OCI-LY7 (cell line): Measurements from ENCODE around the gene DPYD. TPM values are rescaled to one million over a fixed set of nuclear protein-coding genes. Genes with fewer than 3 reads are reported as not detected.

ENCODE experiments used
- BruUV-seq: library from RNA; stranded (reverse); fragments of 400-500 nt; replicated peaks from 2 replicates; lab custom pipeline; 2021; lab: Mats Ljungman, UMichigan
- CTCF ChIA-PET: fragments of 300-600 bp; sonication (Branson Sonifier 250); formaldehyde crosslinking; loops from one replicate; lab custom pipeline; 2022; ENCODE audit warnings: antibody characterized with exemption; ENCODE audit not compliant: unreplicated experiment; lab: Charles Lee
- POLR2A ChIA-PET: fragments of 300-600 bp; sonication (Branson Sonifier 250); formaldehyde crosslinking; loops from one replicate; lab custom pipeline; 2022; ENCODE audit warnings: antibody characterized with exemption; lab: Charles Lee
- DNase-seq: peaks from one replicate; pipeline ENCODE4 v3.0.0-alpha.2; 2015; ENCODE audit warnings: low spot score
- H2AFZ ChIP-seq: fragments of 200-600 bp; sonication (generic), shearing (Covaris generic); 2 replicates; pipeline ENCODE4 v1.6.1; 2014; ENCODE audit warnings: mild to moderate bottlenecking, antibody characterized with exemption, low read length, moderate library complexity
- H3K27ac ChIP-seq: fragments of 200-600 bp; sonication (generic); 2 replicates; pipeline ENCODE4 v1.5.1; 2014; ENCODE audit warnings: mixed run types, low read depth, mild to moderate bottlenecking, moderate library complexity, low read length, inconsistent platforms; ENCODE audit not compliant: poor library complexity, severe bottlenecking
- H3K36me3 ChIP-seq: fragments of 200-600 bp; sonication (generic); 2 replicates; pipeline ENCODE4 v1.6.1; 2014; ENCODE audit warnings: mild to moderate bottlenecking, antibody characterized with exemption, low read length, moderate library complexity, mixed read lengths; ENCODE audit not compliant: insufficient read depth
- H3K4me1 ChIP-seq: fragments of 200-600 bp; sonication (generic); 2 replicates; pipeline ENCODE4 v1.5.1; 2014; ENCODE audit warnings: mild to moderate bottlenecking, low read length; ENCODE audit not compliant: insufficient read depth, poor library complexity, severe bottlenecking
- H3K4me2 ChIP-seq: fragments of 200-600 bp; sonication (generic); 2 replicates; pipeline ENCODE4 v1.6.1; 2014; ENCODE audit warnings: mild to moderate bottlenecking, low read length
- H3K4me3 ChIP-seq: fragments of 200-600 bp; sonication (generic); 2 replicates; pipeline ENCODE4 v1.5.1; 2014; ENCODE audit warnings: mild to moderate bottlenecking, low read depth, low read length; ENCODE audit not compliant: poor library complexity, severe bottlenecking
- H3K79me2 ChIP-seq: fragments of 200-600 bp; sonication (generic); 2 replicates; pipeline ENCODE4 v1.6.1; 2016; ENCODE audit warnings: low read depth, mild to moderate bottlenecking, low read length, moderate library complexity, mixed read lengths; ENCODE audit not compliant: insufficient read depth
- H3K9me2 ChIP-seq: fragments of 200-600 bp; sonication (generic); 2 replicates; pipeline ENCODE4 v1.6.1; 2016; ENCODE audit warnings: mild to moderate bottlenecking, low read length, mixed read lengths; ENCODE audit not compliant: insufficient read depth
- H3K9me3 ChIP-seq: fragments of 200-600 bp; sonication (generic); 2 replicates; pipeline ENCODE4 v1.6.1; 2014; ENCODE audit warnings: mild to moderate bottlenecking, mixed run types, low read length, mixed read lengths
- H4K20me1 ChIP-seq: fragments of 200-600 bp; sonication (generic); 2 replicates; pipeline ENCODE4 v1.6.1; 2014; ENCODE audit warnings: mild to moderate bottlenecking, antibody characterized with exemption, low read length, moderate library complexity, mixed read lengths; ENCODE audit not compliant: insufficient read depth
- CTCF ChIP-seq: fragments of 200-600 bp; sonication (generic); conservative IDR thresholded peaks from 2 replicates; pipeline ENCODE4 v1.5.1; 2014; ENCODE audit warnings: mild to moderate bottlenecking, antibody characterized with exemption, low read length, moderate library complexity, mixed read lengths
- EZH2phosphoT487 ChIP-seq: fragments of 200-600 bp; sonication (generic); IDR thresholded peaks from 2 replicates; pipeline ENCODE4 v1.6.1; 2018; ENCODE audit warnings: low read depth, borderline replicate concordance, mild to moderate bottlenecking, mixed run types, antibody characterized with exemption, low read length, moderate library complexity, mixed read lengths
- intact Hi-C: fragments of 100-400 bp; cut with micrococcal nuclease; formaldehyde crosslinking; loops from one replicate; pipeline ENCODE4 v1.10.0; 2022; ENCODE audit not compliant: unreplicated experiment
- total RNA-seq, 2 experiments: library from RNA; depleted of rRNA in 1 of 2; stranded (reverse); fragments of >200 nt in 1 of 2; shearing (Covaris generic) in 1 of 2; gene quantifications; 2 replicates each; pipeline ENCODE4 v1.2.3, GENCODE V29; 2014 to 2022

Gene DPYD
- total RNA-seq, 2 experiments from 2014 or later, result 5.5 to 13.4 TPM

GRCh38 chr1:97385536-97386277 lies 535.1 kb downstream of the DPYD start:
- BruUV-seq, result no TSS peak
- no peaks in the 10 kb centered on the region for H4K20me1 ChIP-seq
- intact Hi-C loops, result no loop called here
- CTCF ChIA-PET, result no interaction called here
- H3K4me3 ChIP-seq, result no peak overlapping the region
- POLR2A ChIA-PET, result interaction anchor here (0.7 to 1.0 kb wide), 2 partner anchors 15 to 260 kb away, joined by 3 to 9 read pairs; no protein-coding TSS in a partner anchor
- H3K4me2 ChIP-seq, result no peak overlapping the region
- H3K79me2 ChIP-seq, result no peaks in the 10 kb centered on the region
- H3K4me1 ChIP-seq, result no peaks in the 10 kb centered on the region
- TF ChIP-seq CTCF, result no peak
- TF ChIP-seq EZH2phosphoT487, result no peak
- DNase-seq, result no peak
- H3K9me2 ChIP-seq, result no peaks in the 10 kb centered on the region
- H2AFZ ChIP-seq, result no peak overlapping the region
- H3K36me3 ChIP-seq, result no peaks in the 10 kb centered on the region
- no peaks in the 10 kb centered on the region for H3K9me3 ChIP-seq
- H3K27ac ChIP-seq, result no peak overlapping the region

GRCh38 chr1:97384294-97384968 lies 536.4 kb downstream of the DPYD start:
- ChIA-PET CTCF (no interaction called here), POLR2A (interaction anchor here (0.6 to 0.7 kb wide), 3 partner anchors 16 to 291 kb away, joined by 3 to 4 read pairs (median 4); no protein-coding TSS in a partner anchor)
- H2AFZ ChIP-seq, result no peak overlapping the region
- no peaks in the 10 kb centered on the region for H4K20me1 ChIP-seq
- no peak overlapping the region for H3K27ac ChIP-seq
- no peak for TF ChIP-seq CTCF
- no peak for TF ChIP-seq EZH2phosphoT487
- no peaks in the 10 kb centered on the region for H3K4me1 ChIP-seq
- BruUV-seq, result no TSS peak
- no peak overlapping the region for H3K4me3 ChIP-seq
- H3K9me3 ChIP-seq, result no peaks in the 10 kb centered on the region
- DNase-seq, result no peak
- H3K36me3 ChIP-seq, result no peaks in the 10 kb centered on the region
- intact Hi-C loops, result no loop called here
- no peaks in the 10 kb centered on the region for H3K9me2 ChIP-seq
- no peaks in the 10 kb centered on the region for H3K79me2 ChIP-seq
- H3K4me2 ChIP-seq, result no peak overlapping the region
